Skeletal muscle tissue (tissue), 4 donors: ENCODE measurements around the gene AHCTF1. TPM values are rescaled to one million over a fixed set of nuclear protein-coding genes. Genes with fewer than 3 reads are reported as not detected.
"Not testable (repeated sequence)": the region's sequence is repeated elsewhere in the genome, so short reads cannot be mapped to it uniquely, and the experiment has no call there.

Experiments used
- H3K27ac ChIP-seq: one replicate; pipeline ENCODE4 v1.7.0; 2013; ENCODE audit warnings: mild to moderate bottlenecking, low read depth, low read length, inconsistent platforms
- H3K27me3 ChIP-seq, 3 donors: one replicate each; pipeline ENCODE4 v1.7.0; 2013; ENCODE audit warnings: low read length in 3 of 3; ENCODE audit not compliant: control insufficient read depth in 3 of 3, insufficient read depth in 3 of 3
- H3K36me3 ChIP-seq, 3 donors: one replicate each; pipeline ENCODE4 v1.7.0; 2013; ENCODE audit warnings: low read length in 3 of 3; ENCODE audit not compliant: control insufficient read depth in 3 of 3, insufficient read depth in 3 of 3
- H3K4me1 ChIP-seq, 3 donors: one replicate each; pipeline ENCODE4 v1.7.0; 2013; ENCODE audit warnings: low read length in 3 of 3, mild to moderate bottlenecking in 3 of 3; ENCODE audit not compliant: control insufficient read depth in 3 of 3, insufficient read depth in 3 of 3
- H3K4me3 ChIP-seq, 3 donors: one replicate each; pipeline ENCODE4 v1.7.0; 2013; ENCODE audit warnings: low read length in 3 of 3
- H3K9ac ChIP-seq, 3 donors: one replicate each; pipeline ENCODE4 v1.7.0; 2013; ENCODE audit warnings: low read length in 3 of 3, mild to moderate bottlenecking in 3 of 3, moderate library complexity in 2 of 3, low read depth in 1 of 3
- H3K9me3 ChIP-seq, 3 donors: one replicate each; pipeline ENCODE4 v1.7.0; 2013; ENCODE audit warnings: low read length in 3 of 3; ENCODE audit not compliant: control insufficient read depth in 3 of 3
- total RNA-seq: library from RNA; depleted of rRNA; stranded (reverse); fragments of >200 nt; gene quantifications from one replicate; pipeline ENCODE4 v1.2.3, GENCODE V29; 2014
- donor health status: Osteomylitis.

The AHCTF1 gene
- total RNA-seq, 1 donor from 2014 or later: 19.3 TPM

DNA sequence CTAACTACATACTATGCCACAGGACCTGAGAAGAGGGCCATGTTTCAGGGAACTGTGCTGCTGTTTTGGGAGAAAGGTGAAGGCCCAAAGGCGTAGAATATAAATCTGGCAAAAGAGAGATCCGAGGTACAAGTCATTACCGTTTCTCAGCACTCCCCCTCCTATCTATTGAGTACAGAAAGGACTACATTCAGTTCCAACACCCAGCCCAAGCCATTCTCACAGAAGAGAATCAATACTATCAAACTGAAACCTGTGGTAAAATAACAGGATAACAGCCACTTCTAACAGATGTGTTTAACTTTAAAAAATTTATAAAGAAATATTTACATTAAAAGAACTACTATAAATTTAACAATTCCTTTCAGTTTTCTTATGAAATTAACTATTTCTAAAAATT lies 7.8 kb downstream of the AHCTF1 start:
- H3K27ac ChIP-seq: no peak overlapping the region
- peaks cover 0 to 6% (median 0%) of the 10 kb centered on the region in 3 donors for H3K36me3 ChIP-seq
- peaks cover 2 to 11% (median 8%) of the 10 kb centered on the region in 3 donors for H3K4me1 ChIP-seq
- H3K9ac ChIP-seq: no peak overlapping the region
- no peaks in the 10 kb centered on the region for H3K27me3 ChIP-seq
- H3K9me3 ChIP-seq: no peaks in the 10 kb centered on the region
- H3K4me3 ChIP-seq: no peak overlapping the region

DNA sequence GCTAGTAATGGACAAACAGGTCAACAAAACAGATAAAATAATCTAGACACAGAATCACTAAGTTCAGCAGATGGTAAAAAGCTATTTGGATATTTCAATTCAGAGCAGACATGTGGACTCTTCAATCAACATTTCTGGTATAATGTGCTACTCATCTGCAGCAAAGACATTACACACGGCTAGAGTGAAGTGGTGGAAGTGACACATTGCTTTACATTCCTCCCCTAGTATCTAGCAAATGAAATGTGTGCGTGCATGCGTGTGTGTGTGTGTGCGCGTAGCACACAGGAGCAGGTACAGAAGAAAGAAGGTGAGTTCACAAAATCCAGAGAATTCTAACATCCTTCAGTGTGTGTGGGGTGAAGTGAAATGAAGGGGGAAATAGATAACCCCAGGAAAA lies 8.3 kb downstream of the AHCTF1 start:
- no peak overlapping the region for H3K9ac ChIP-seq
- H3K27me3 ChIP-seq: no peaks in the 10 kb centered on the region
- H3K4me1 ChIP-seq: peaks cover 2 to 11% (median 8%) of the 10 kb centered on the region in 3 donors
- H3K9me3 ChIP-seq: no peaks in the 10 kb centered on the region
- peaks cover 0 to 6% (median 0%) of the 10 kb centered on the region in 3 donors for H3K36me3 ChIP-seq
- H3K27ac ChIP-seq: no peak overlapping the region
- no peak overlapping the region for H3K4me3 ChIP-seq

- Histone ChIP-seq H3K27ac (no peak overlapping the region), H3K27me3 (no peaks in the 10 kb centered on the region), H3K4me1 (peaks cover 2 to 11% (median 6%) of the 10 kb centered on the region in 3 donors), H3K4me3 (no peak overlapping the region), H3K9me3 (no peaks in the 10 kb centered on the region), H3K9ac (no peak overlapping the region), H3K36me3 (peaks cover 0 to 13% (median 0%) of the 10 kb centered on the region in 3 donors)
These were observed 10.3 kb downstream of the AHCTF1 start for GRCh38 chr1:246921481-246921880.

DNA sequence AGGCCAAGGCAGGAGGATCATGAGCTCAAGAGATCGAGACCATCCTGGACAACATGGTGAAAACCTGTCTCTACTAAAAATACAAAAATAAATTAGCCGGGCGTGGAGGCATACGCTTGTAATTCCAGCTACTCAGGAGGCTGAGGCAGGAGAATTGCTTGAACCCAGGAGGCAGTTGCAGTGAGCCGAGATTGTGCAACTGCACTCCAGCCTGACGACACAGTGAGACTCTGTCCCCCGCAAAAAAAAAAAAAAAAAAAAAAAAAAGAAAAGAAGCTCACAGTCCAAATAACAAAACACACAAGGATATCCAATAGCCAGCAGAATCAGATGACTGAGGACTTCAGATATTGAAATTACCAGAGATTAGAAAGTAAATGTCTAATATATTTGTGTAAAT lies 11.8 kb downstream of the AHCTF1 start:
- Histone ChIP-seq H3K4me1 (peaks cover 0 to 14% (median 11%) of the 10 kb centered on the region in 3 donors), H3K9me3 (no peaks in the 10 kb centered on the region), H3K9ac (no peak overlapping the region), H3K4me3 (no peak overlapping the region), H3K27ac (no peak overlapping the region), H3K27me3 (no peaks in the 10 kb centered on the region), H3K36me3 (peaks cover 0 to 10% (median 3%) of the 10 kb centered on the region in 3 donors)

- not testable (repeated sequence) for H3K27me3 ChIP-seq, H3K4me3 ChIP-seq, H3K4me1 ChIP-seq, H3K9ac ChIP-seq, H3K9me3 ChIP-seq
- peak overlapping the region; percentile 26 for H3K27ac ChIP-seq
- H3K36me3 ChIP-seq: peaks cover 0 to 24% (median 9%) of the 10 kb centered on the region in 3 donors
These were observed 15.5 kb downstream of the AHCTF1 start for GRCh38 chr1:246916026-246916923.

GRCh38 chr1:246907472-246907871 lies 24.3 kb downstream of the AHCTF1 start:
- Histone ChIP-seq H3K27ac (no peak overlapping the region), H3K9me3 (no peaks in the 10 kb centered on the region), H3K27me3 (no peaks in the 10 kb centered on the region), H3K36me3 (peaks cover 7 to 34% (median 33%) of the 10 kb centered on the region in 3 donors), H3K9ac (no peak overlapping the region), H3K4me1 (no peaks in the 10 kb centered on the region), H3K4me3 (no peak overlapping the region)

DNA sequence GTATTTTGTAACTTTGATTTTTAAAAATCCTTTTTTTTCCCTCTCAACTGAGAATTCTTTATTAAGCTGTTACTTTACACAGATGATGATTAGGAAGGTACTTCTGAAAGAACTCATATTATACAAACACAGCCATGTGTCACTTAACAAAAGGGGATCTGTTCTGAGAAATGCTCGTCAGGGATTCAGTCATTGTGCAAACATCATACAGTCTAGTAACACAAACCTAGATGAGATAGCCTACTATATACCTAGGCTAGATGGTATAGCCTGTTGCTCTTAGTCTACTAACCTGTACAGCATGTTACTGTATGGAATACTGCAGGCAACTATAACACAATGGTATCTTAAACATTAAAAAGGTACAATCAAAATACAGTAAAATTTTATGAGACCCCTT lies 24.9 kb downstream of the AHCTF1 start:
- no peaks in the 10 kb centered on the region for H3K27me3 ChIP-seq
- peaks cover 10 to 40% (median 36%) of the 10 kb centered on the region in 3 donors for H3K36me3 ChIP-seq
- H3K4me3 ChIP-seq: no peak overlapping the region
- H3K9me3 ChIP-seq: no peaks in the 10 kb centered on the region
- H3K27ac ChIP-seq: no peak overlapping the region
- no peak overlapping the region for H3K9ac ChIP-seq
- no peaks in the 10 kb centered on the region for H3K4me1 ChIP-seq

- Histone ChIP-seq H3K27me3 (no peaks in the 10 kb centered on the region), H3K9me3 (no peaks in the 10 kb centered on the region), H3K27ac (no peak overlapping the region), H3K9ac (no peak overlapping the region), H3K36me3 (peaks cover 17 to 72% (median 54%) of the 10 kb centered on the region in 3 donors), H3K4me3 (no peak overlapping the region), H3K4me1 (no peaks in the 10 kb centered on the region)
These were observed 29.9 kb downstream of the AHCTF1 start for GRCh38 chr1:246901874-246902273.

GRCh38 chr1:246897302-246897701 lies 34.4 kb downstream of the AHCTF1 start:
- Histone ChIP-seq H3K27me3 (no peaks in the 10 kb centered on the region), H3K9me3 (no peaks in the 10 kb centered on the region), H3K4me3 (no peak overlapping the region), H3K27ac (no peak overlapping the region), H3K36me3 (peaks cover 21 to 69% (median 51%) of the 10 kb centered on the region in 3 donors), H3K4me1 (no peaks in the 10 kb centered on the region), H3K9ac (no peak overlapping the region)

GRCh38 chr1:246893191-246893939 lies 38.4 kb downstream of the AHCTF1 start:
- no peaks in the 10 kb centered on the region for H3K4me1 ChIP-seq
- peaks cover 26 to 60% (median 49%) of the 10 kb centered on the region in 3 donors for H3K36me3 ChIP-seq
- no peak overlapping the region for H3K9ac ChIP-seq
- H3K27ac ChIP-seq: no peak overlapping the region
- no peaks in the 10 kb centered on the region for H3K27me3 ChIP-seq
- H3K4me3 ChIP-seq: no peak overlapping the region
- H3K9me3 ChIP-seq: no peaks in the 10 kb centered on the region
